Measurements from ENCODE around the gene UPK3BL2.
"Not testable (repeated sequence)": the region's sequence is repeated elsewhere in the genome, so short reads cannot be mapped to it uniquely, and the experiment has no call there.

Gene UPK3BL2

DNA sequence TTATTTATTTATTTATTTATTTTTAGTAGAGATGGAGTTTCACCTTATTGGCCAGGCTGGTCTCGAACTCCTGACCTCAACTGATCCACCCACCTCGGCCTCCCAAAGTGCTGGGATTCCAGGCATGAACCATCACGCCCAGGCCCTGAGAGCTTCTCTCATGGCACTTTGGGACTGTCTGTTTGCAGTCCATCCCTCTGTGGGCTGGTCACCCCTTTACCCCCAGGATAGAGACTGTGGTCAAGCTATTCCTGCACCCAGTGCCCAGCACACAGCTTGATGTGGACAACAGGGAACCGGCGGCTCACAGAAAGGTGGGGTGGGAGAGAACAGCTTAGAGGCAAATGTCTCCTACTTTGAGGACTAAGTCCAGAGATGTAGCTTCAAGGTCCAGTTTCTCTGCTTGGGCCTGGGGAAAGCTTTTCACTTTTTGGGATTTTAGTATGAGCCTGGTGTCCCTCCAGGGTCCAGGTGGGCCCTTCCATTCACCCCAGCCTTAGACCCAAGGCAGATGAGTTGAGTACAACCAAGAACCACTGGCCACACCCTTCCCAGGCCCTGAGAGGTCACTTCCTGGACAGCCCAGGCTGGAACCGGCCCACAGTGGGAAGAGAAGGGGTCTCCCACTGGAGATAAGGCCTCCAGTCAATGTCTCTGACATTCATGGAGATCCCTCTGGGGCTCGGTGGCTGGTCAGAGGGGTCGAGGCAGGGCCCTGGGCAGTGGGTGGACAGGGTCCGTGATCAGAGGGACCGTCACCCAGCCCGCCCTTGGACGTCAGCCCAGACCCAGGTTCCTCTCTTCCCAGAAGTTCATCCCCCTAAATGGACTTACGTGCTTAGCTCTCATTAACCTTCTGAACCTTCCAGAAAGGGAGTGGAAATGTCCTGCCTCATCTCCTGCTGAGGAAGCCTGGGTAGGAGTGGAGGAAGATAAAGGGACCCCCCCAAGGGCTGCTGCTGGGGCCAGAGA is 15.4 kb downstream of the UPK3BL2 start:
- DNase-seq = not testable (repeated sequence)

DNA sequence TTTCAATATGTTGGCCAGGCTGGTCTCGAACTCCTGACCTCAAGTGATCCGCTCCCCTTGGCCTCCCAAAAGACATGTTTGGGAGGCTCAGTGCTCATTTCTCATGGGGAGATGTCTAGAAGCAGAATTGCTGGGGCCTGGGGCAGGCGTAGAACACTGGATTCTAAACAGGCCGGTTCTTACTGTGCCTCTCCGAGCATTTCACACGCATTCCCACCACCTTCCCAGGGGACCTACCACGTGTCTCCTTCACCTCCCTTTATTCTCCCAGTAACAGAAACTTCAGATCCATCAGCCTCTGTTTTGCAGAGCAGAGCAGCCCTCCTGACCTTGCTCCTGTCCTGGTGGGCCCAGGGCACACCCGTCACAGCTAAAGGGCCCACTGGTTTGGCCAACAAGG is 16.3 kb downstream of the UPK3BL2 start:
- DNase-seq = not testable (repeated sequence)

DNA sequence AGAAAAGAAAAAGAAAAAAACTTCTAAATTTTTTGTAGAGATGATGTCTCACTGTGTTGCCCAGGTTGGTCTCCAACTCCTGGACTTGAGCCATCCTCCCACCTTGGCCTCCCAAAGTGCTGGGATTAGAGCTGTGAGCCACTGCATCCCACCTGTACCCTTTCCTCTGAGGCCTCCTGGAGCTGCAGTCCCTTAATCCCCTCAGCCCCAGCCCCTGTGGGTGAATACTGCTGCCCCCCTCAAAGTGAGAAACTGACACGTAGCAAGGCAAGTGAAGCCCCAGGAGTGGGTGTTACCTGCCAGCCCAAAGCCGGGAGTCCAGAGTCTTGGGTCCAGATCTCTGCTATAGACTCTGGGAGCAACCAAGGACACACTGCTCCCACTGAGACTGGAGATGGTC is 18.7 kb downstream of the UPK3BL2 start:
- DNase-seq = not testable (repeated sequence)

DNA sequence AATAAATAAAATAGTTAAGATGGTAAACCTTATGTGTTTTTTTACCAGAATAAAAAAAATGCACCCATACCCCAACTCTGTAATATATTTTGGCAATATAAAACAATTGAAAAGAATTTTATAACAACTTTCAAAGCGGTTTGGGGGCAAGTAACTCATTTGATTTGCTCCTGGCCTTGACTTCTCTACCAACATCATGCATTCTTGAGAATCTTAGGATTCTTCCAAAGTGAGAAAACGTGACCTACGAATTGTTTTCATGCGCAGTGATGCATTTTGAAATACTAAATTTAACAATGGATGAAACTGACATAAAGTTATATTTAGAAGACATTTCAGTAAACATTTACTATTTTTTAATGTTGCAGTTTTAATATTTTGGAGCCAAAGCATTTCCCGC is 22.7 kb downstream of the UPK3BL2 start:
- DNase-seq = not testable (repeated sequence)

DNA sequence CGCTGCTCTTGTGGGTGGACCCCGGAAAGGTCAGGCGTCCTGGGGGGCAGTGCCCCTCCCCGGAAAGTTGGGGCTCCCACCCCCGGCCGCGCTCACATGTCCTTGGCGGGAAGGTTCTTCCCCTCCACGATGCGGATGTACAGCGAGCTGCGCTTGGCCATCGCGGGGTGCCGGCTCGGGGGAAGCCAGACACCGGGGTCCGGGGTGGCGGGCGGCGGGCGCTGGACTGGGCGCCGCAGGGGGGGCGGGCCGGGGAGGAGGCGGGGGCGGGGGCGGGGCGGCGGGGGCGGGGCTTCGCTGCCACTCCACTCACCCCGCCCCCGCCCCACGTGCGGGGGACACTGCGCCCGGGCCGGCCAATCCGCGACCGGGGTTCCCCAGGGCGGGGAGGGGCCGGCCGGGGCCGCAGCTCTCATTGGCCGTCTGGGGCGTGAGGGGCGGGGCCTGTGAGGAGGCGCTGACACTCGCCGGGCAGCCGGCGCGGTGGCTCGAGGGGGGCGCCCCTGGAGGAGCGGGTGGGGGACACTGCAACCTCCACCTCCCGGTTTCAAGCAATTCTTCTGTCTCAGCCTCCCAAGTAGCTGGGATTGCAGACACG is 25.8 kb downstream of the UPK3BL2 start, which contains the start of gene RASA4B:
RASA4B (minus strand) TSS at position 228 of the 598 bp plus-strand sequence; CDS start at position 161, 67 bp downstream.
- DNase-seq = not testable (repeated sequence)

DNA sequence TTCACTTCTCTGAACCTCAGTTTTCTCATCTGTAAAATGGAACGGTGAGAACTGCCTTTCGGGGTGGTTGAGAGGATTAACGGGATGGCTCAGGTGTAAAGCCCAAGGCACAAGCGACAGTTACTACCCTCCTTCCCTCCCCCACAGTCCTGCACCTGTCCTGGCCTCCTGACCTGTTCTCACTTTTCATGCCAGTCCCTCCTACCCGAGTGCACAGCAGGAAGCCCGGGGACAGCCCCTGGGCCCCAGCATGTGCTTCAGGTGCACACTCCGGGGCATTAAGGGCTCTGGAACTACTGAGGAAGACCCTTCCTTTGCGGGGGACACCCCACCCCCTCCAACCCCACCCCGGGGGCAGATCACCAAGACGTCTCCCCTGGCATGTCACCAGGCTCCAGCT is 26.5 kb downstream of the UPK3BL2 start:
- DNase-seq = not testable (repeated sequence)

DNA sequence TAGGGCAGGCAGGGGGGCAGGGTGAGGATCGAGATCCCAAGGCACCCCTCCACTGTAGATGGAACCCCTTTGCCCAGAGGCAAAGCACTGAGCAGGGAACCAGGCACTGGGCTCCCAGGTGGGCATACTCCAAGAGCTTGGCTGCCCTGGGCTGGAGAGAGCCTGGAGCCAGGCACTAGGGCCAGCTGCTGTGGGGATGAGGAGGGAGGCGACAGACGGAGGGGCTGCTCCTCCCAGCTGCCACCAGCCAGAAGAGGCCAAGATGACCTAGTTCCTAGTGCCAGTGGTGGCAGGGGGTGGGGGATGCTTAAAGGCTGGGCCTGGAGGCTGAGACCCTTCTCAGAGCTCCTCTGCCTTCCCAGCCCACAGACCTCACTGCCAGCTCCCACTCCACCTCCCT is 27.6 kb downstream of the UPK3BL2 start:
- DNase-seq = not testable (repeated sequence)

DNA sequence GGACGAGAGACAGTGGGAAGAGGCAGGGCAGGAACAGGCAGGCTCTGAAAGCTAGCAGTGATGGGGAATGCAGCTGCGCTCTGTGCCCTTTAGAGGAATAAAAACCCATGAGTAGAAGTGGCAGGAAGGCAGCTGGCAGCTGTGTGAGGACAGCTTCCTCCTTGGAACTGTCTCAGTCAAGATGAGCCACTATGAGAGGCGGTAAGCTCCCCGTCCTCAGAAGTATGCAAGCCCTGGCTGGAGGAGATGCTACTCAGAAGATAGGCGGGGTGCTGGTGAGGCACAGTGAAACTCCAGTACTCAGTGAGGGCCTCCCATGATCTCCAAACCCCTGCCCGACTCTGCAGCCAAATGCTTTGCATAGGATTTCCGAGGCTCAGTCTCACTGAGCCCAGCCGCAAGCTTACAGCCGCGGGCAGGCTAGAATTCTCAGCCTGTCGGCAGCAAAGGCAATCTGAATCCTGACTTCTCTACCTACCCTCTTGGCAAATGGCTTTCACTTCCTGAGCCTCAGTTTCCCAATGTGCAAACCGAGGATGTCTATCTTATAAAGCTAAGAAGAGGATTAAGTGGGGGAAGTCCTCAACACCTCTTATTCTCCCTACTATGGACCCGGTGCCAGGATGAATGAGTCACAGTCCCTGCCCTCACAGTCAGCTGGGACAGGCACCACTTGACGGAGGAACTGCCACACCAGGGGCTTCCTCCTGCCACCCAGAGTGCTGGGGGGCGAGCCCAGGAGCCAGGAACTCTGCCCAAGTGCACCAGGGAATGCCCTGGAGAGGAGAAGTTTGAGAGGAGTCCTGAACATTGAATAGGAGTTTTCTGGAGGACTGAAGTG is 28.4 kb downstream of the UPK3BL2 start:
- DNase-seq = not testable (repeated sequence)

DNA sequence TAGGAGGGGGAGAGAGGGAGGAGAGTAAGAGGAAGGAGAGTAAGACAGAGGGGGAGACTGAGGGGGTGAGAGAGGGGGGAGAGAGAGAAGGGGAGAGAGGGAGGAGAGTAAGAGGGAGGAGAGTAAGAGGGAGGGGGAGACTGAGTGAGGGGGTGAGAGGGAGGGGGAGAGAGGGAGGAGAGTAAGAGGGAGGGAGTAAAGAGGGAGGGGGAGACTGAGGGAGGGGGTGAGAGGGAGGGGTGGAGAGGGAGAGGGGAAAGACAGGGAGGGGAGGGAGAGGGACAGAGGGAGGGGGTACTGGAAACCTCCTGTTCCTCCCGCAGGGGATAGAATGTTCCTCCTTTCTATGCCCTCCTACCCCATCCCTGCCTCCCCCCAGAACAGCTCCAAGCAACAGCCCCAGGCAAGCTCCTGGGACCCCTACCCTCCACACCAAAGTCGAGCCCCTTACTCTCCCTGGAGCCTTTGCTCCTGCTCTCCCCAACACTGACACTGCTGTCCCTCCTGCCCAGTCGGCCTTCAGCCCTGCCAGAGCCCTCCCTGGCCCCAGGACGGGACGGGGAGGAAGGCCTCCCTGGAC is 30.8 kb downstream of the UPK3BL2 start:
- not testable (repeated sequence) for DNase-seq

DNA sequence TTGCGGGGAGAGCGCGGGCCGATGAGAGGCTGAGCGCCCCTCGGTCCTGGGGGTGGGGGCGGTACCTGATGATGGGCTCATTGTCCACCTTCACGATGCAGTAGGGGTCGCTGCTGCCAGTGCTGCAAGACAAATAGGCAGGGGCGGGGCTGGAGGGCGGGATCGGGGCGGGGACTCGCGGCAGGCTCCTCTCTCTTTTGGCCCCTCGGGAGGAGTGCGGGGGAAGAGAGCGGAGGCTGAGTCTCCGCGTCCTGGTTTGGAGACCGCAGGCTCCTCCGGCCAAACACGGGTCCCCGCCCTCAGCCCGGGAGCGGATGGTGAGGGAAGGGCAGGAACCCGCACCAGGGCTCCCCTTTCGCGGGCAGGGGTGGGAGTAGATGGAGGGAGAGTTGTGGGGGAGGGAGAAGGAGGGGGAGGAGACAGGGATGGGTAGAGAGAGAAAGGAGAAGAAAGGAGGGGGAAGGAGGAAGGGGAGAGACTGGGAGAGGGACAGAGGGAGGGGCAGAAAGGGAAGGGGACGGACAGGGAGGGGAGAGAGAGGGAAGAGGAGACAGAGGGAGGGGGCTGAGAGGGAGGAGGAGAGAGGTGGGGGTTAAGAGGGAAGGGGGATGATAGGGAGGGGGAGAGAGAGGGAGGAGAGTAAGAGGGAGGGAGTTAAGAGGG is 31.5 kb downstream of the UPK3BL2 start:
- not testable (repeated sequence) for DNase-seq

DNA sequence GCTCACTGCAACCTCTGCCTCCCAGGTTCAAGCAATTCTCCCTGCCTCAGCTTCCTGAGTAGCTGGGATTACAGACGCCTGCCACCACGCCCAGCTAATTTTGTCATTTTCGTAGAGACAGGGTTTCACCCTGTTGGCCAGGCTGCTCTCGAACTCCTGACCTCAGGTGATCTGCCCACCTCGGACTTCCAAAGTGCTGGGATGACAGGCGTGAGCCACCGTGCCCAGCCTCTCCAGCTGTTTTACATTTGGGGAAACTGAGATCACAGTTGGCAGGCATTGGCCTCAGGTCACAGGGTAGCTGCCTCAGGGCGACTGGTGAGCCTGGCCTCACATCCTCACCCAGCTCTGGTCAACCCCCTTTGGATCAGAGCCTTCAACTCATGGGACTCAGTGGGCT is 32.9 kb downstream of the UPK3BL2 start:
- DNase-seq = not testable (repeated sequence)

DNA sequence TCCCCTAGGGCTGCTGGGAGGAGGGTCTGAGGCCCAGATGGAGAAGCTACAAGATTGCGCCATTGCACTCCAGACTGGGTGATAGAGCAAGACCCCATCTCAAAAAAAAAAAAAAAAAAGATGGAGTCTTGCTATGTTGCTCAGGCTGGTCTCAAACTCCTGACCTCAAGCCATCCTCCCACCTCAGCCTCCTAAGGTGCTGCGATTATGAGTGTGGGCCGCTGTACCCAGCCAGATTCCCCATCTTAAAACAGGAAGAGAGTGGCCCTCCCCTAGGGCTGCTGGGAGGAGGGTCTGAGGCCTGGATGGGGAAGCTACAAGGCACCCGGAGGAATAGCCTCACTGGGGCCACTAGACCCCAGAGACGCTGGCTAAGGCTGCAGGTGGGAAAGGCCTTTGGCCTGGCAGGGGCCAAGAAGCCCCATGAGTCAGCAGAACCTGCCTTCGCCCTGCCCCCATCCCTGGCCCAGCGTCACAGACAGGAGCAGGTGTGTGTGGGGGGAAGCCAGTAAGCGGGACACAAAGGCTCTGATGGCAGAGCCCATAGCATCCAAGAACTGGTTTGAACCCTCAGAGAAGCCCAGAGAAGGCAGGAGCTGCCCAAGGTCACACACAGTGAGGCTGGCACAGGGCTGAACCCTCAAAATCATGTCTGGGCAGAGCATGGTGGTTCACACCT is 35.9 kb downstream of the UPK3BL2 start:
- DNase-seq = not testable (repeated sequence)

DNA sequence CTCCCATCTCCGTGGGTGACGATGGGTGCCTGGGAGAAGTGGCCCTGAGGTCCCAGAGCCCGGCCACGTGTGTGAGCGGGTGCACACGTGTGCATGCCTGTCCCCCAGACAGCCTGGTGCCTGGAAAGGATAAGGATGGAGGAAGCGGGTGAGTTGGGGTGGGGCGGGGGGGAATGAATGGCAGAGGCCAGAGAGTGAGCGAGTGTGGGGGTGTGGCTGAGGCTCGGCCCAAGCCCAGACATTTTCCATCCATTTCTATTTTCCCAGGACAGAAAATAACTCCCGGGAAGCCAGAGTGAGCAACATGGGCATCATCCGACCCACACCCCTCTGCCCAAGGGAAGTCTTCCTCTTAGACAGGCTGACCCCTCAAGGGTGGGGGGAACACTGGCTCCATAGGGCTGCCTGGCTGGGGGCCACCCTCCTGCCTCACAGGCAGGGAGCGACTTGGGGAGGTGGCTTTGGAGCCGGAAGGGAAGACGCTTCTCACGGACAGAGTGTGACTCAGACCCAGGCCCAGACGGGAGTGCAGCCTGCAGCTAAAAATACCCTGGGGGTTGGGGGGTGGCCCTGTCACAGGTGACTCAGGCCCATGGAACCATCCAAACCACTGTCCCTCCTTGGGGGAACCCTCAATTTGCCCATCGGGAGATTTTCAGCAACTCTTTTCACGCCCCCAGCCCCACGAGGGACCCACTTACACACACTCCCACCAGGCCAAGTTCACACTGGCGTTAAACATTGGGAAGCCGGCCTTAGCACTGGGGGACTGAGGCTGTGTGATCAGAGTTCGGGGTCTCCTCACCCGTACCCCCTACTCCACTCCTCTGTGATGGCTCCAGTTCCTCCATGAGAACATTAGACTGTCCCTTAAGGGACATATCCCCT is 38.0 kb downstream of the UPK3BL2 start:
- DNase-seq = not testable (repeated sequence)

DNA sequence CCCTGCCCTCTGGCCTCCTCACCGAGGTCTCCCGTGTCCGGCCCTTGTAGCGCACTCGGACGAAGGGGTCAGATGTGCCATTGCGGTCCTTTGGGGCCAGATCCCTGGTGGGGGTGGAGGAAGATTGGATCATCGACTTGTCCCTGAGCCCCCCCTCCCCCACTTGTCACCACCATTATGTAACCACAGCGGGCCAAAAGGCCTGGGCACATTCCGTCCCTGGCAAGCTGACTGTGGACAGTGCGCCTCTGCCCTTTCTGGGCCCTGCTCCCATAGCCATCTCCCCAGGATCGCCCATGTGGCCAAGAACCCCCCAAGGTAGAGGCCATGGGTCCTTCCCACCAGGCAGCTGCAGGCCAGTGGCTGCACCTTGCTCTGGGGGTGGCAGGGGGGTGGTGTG is 40.4 kb downstream of the UPK3BL2 start:
- not testable (repeated sequence) for DNase-seq

DNA sequence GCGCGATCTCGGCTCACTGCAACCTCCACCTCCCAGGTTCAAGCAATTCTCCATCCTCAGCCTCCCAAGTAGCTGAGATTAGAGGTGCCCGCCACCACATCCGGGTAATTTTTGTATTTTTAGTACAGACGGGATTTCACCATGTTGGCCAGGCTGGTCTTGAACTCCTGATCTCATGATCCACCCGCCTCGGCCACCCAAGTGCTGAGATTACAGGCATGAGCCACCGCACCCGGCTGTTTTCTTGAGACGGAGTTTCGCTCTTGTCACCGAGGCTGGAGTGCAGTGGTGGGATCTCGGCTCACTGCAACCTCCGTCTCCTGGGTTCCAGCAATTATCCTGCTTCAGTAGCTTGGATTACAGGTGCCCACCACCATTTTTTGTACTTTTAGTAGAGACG is 45.2 kb downstream of the UPK3BL2 start:
- not testable (repeated sequence) for DNase-seq

DNA sequence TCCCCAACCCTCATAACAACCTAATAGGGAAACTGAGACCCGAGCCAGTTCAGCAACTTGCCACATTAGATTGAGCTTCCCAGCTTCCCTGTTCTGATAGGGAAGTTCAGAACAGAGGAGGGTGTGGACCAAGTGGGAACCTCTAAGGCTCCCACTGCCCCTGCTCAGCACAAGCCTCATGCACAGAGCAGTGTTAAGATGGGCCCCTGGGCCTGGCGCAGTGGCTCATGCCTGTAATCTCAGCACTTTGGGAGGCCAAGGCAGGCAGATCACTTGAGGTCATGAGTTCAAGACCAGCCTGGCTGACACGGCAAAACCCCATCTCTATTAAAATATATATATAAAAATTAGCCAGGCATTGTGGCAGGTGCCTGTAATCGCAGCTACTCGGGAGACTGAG is 46.2 kb downstream of the UPK3BL2 start:
- DNase-seq = not testable (repeated sequence)

DNA sequence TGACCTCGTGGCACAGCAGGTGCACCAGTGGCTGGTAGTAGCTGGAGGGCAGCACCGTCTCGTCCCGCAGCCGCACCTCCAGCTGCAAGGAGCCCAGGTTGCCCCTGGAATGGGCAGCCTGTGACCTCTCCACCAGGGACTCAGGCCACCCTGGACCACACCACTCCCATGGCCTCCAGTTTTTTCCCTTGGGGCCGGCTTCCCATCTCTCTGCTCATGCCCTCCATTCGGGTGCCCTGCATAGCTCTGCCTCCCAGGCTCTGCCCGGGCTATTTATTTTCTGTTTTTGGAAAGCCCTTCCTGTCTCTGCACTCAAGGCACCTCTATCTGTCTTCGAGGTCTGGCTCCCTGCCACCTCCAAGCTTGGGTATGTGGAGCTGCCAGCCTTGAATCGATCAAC is 46.6 kb downstream of the UPK3BL2 start:
- not testable (repeated sequence) for DNase-seq

DNA sequence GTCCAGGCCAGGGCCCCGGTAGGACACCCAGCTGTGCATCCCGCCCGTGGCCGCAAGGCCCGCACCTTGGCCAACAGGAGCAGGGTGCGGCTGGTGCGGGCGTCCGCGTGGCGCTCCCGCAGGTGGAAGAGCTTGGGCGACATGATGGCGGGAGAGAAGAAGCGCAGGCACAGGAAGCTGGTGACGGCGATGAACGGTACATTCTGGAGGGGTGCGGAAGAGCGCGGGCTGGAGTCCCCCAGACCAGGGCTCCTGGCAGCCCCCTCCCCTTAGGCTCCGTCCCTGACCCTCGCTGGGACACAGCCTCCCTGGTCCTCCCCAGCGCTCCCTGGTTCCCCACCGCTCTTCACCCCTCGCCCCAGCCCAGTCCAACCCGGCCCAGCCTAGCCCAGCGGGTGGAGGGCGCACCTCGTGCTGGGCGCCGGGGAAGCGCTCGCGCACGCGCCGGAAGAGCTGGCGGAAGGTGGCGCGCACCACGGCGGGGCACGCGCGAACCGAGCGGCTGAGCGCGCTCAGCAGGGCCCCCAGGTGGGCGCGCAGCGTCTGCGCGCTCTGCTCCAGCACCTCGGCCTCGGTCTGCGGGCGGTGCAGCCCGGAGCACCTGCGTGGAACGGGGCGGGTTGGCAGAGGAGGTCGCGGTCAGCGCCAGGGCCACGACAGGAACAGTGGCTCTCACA is 48.9 kb downstream of the UPK3BL2 start:
- DNase-seq = not testable (repeated sequence)

DNA sequence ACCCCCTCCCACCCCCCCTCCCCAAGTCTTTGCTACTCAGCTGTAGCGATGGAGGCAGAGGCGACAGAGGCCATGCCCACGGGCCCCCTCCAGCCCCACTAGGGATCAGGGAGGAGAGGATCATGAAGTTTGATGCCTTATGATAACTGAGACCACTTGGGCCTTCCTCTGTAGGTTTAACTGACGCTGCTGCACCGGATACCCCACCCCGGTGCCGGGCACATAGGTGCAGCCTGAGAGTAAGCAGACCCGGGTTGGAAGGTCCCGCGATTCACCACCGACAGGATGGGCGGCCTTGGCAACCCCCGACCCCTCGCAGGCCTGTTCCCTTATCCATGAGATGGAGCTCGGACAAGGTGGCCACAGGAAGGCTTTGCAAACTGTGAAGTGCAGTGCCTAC is 49.5 kb downstream of the UPK3BL2 start:
- not testable (repeated sequence) for DNase-seq
